WTC11 (cell line): ENCODE data around the gene ANKRD33. TPM values are rescaled to one million over a fixed set of nuclear protein-coding genes. Genes with fewer than 3 reads are reported as not detected.

Source experiments
- CBFB ChIP-seq: sonication (generic); formaldehyde crosslinking; IDR thresholded peaks from 2 replicates; pipeline ENCODE4 v1.8.1; 2022; ENCODE audit warnings: mild to moderate bottlenecking, low read depth, missing genetic modification reagents
- CREM ChIP-seq: sonication (generic); formaldehyde crosslinking; IDR thresholded peaks from 2 replicates; pipeline ENCODE4 v1.8.1; 2022; ENCODE audit warnings: mild to moderate bottlenecking, missing genetic modification reagents, moderate library complexity
- ETV6 ChIP-seq: sonication (generic); formaldehyde crosslinking; IDR thresholded peaks from 2 replicates; pipeline ENCODE4 v1.8.1; 2022; ENCODE audit warnings: mild to moderate bottlenecking, missing genetic modification reagents
- FOXP1 ChIP-seq: sonication (generic); formaldehyde crosslinking; IDR thresholded peaks from 2 replicates; pipeline ENCODE4 v1.8.0; 2022; ENCODE audit warnings: missing genetic modification reagents, mild to moderate bottlenecking, moderate library complexity, borderline replicate concordance
- GTF2I ChIP-seq: fragments of 250-450 bp; sonication (Bioruptor Pico); conservative IDR thresholded peaks from 2 replicates; pipeline ENCODE4 v1.4.0; 2021; ENCODE audit warnings: mild to moderate bottlenecking
- MYBL2 ChIP-seq: sonication (generic); formaldehyde crosslinking; IDR thresholded peaks from 2 replicates; pipeline ENCODE4 v1.8.1; 2023; ENCODE audit warnings: mild to moderate bottlenecking, moderate library complexity, missing genetic modification reagents
- NFE2L1 ChIP-seq: sonication (generic); formaldehyde crosslinking; IDR thresholded peaks from 2 replicates; pipeline ENCODE4 v1.8.1; 2023; ENCODE audit warnings: missing genetic modification reagents
- NFYB ChIP-seq: sonication (generic); formaldehyde crosslinking; conservative IDR thresholded peaks from 2 replicates; pipeline ENCODE4 v1.8.0; 2022; ENCODE audit warnings: low read depth, missing genetic modification reagents
- PRRX2 ChIP-seq: fragments of 250-450 bp; sonication (Bioruptor Pico); IDR thresholded peaks from 2 replicates; pipeline ENCODE4 v1.8.0; 2021; ENCODE audit warnings: mild to moderate bottlenecking
- SMAD4 ChIP-seq: sonication (generic); formaldehyde crosslinking; IDR thresholded peaks from 2 replicates; pipeline ENCODE4 v1.8.0; 2022; ENCODE audit warnings: mild to moderate bottlenecking, missing genetic modification reagents
- TCF7 ChIP-seq: sonication (generic); formaldehyde crosslinking; IDR thresholded peaks from 2 replicates; pipeline ENCODE4 v1.8.0; 2022; ENCODE audit warnings: mild to moderate bottlenecking, low read depth, missing genetic modification reagents, moderate library complexity
- TEAD4 ChIP-seq: sonication (generic); formaldehyde crosslinking; IDR thresholded peaks from 2 replicates; pipeline ENCODE4 v1.8.0; 2022; ENCODE audit warnings: mild to moderate bottlenecking, missing genetic modification reagents
- ZNF121 ChIP-seq: sonication (generic); formaldehyde crosslinking; IDR thresholded peaks from 2 replicates; pipeline ENCODE4 v1.8.0; 2023; ENCODE audit warnings: missing genetic modification reagents
- ZNF263 ChIP-seq: sonication (generic); formaldehyde crosslinking; IDR thresholded peaks from 2 replicates; pipeline ENCODE4 v1.8.1; 2022; ENCODE audit warnings: low read depth, mild to moderate bottlenecking, moderate library complexity, missing genetic modification reagents
- ZNF317 ChIP-seq: sonication (generic); formaldehyde crosslinking; IDR thresholded peaks from 2 replicates; pipeline ENCODE4 v1.8.1; 2023; ENCODE audit warnings: low read depth, mild to moderate bottlenecking, moderate library complexity, missing genetic modification reagents, borderline replicate concordance
- ZNF416 ChIP-seq: fragments of 250-450 bp; sonication (Bioruptor Pico); IDR thresholded peaks from 2 replicates; pipeline ENCODE4 v1.9.0; 2021; ENCODE audit warnings: mild to moderate bottlenecking, inconsistent platforms
- ZNF423 ChIP-seq: fragments of 250-450 bp; sonication (Bioruptor Pico); IDR thresholded peaks from 2 replicates; pipeline ENCODE4 v2.1.2; 2022; ENCODE audit warnings: mild to moderate bottlenecking, moderate library complexity
- ZNF671 ChIP-seq: fragments of 250-450 bp; sonication (Bioruptor Pico); IDR thresholded peaks from 2 replicates; pipeline ENCODE4 v1.8.0; 2021; ENCODE audit warnings: mild to moderate bottlenecking
- total RNA-seq: library from RNA; stranded (reverse); gene quantifications from 3 replicates; pipeline ENCODE4 v1.2.3, GENCODE V29; 2021
- TF ChIP-seq, protein P1 (sequence below): sonication (generic); formaldehyde crosslinking; IDR thresholded peaks from 2 replicates; pipeline ENCODE4 v1.8.1; 2022; ENCODE audit warnings: low read depth, missing genetic modification reagents, borderline replicate concordance
- TF ChIP-seq, protein P2 (sequence below): fragments of 250-450 bp; sonication (Bioruptor Pico); IDR thresholded peaks from 2 replicates; pipeline ENCODE4 v1.9.0; 2021; ENCODE audit warnings: moderate library complexity, mild to moderate bottlenecking, inconsistent platforms, borderline replicate concordance
- TF ChIP-seq, protein P3 (sequence below): sonication (generic); formaldehyde crosslinking; IDR thresholded peaks from 2 replicates; pipeline ENCODE4 v1.8.1; 2022; ENCODE audit warnings: mild to moderate bottlenecking, moderate library complexity, missing genetic modification reagents
- TF ChIP-seq, protein P4 (sequence below): sonication (generic); formaldehyde crosslinking; IDR thresholded peaks from 2 replicates; pipeline ENCODE4 v1.8.1; 2023; ENCODE audit warnings: mild to moderate bottlenecking, moderate library complexity, missing genetic modification reagents
- TF ChIP-seq, protein P5 (sequence below): sonication (generic); formaldehyde crosslinking; conservative IDR thresholded peaks from 2 replicates; pipeline ENCODE4 v1.8.1; 2022; ENCODE audit warnings: mild to moderate bottlenecking, missing genetic modification reagents
- TF ChIP-seq, protein P6 (sequence below): sonication (generic); formaldehyde crosslinking; IDR thresholded peaks from 2 replicates; pipeline ENCODE4 v1.8.1; 2022; ENCODE audit warnings: low read depth, mild to moderate bottlenecking, moderate library complexity, missing genetic modification reagents, borderline replicate concordance
- TF ChIP-seq, protein P7 (sequence below): fragments of 250-450 bp; sonication (Bioruptor Pico); IDR thresholded peaks from 2 replicates; pipeline ENCODE4 v1.9.0; 2021; ENCODE audit warnings: mild to moderate bottlenecking, borderline replicate concordance
- TF ChIP-seq, protein P8 (sequence below): fragments of 250-450 bp; sonication (Bioruptor Pico); IDR thresholded peaks from 2 replicates; pipeline ENCODE4 v1.9.0; 2021; ENCODE audit warnings: mild to moderate bottlenecking

The ANKRD33 gene
- total RNA-seq, 1 experiment from 2014 or later: 1.7 TPM

DNA sequence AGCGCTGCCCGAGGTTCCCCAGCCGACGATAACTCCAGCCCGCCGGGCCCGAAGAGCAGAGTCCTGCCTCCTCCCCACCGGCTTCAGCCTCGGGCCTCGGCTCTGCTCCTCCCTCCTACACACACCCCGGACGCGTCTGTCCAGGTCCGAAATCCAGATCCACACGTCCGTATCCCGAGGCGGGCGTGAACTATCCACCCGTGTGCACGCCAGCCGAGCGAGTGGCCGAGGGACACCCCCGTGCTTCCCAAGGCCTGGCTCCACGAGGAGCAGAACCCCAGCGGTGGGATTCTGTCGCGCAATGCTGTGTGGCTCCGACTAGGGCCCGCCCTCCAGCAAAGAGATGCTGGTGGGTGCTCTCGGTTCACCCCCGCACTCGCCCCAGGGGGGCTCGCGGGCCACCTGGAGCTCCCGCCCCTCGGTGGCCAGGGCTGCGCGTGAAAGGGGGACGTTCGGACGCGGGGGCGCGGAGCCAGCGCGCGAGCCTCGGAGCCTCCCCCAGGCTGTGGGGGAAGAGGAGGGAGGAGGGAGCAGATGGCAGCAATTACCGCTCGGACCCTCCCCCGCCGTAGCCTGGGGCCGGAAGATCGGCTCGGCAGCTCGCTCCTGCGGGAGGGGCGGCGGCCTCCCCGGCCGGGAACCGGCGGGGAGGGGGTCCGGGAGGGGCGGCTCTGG is 18.9 kb upstream of the ANKRD33 start (continued):
- TF ChIP-seq ZNF671 (no peak), FOXP1 (CRISPR knock-in tag) (peak; percentile 62; the same call in 1 of the 2 replicates), ZNF317 (0 out of 2 replicates have a peak, but pooled peaks have one; percentile 26), ZNF423 (peak; percentile 74), MYBL2 (CRISPR knock-in tag) (no peak), TCF7 (no peak), CREM (CRISPR knock-in tag) (0 out of 2 replicates have a peak, but pooled peaks have one; percentile 51), TEAD4 (CRISPR knock-in tag) (no peak), CBFB (no peak), SMAD4 (CRISPR knock-in tag) (no peak), GTF2I (CRISPR knock-in tag) (no peak), NFYB (no peak), ZNF121 (CRISPR knock-in tag) (peak; percentile 95), PRRX2 (CRISPR knock-in tag) (no peak), ZNF263 (CRISPR knock-in tag) (peak; percentile 69; the same call in 1 of the 2 replicates), NFE2L1 (CRISPR knock-in tag) (no peak), ZNF416 (no peak), ETV6 (peak; percentile 25)
- TF ChIP-seq, protein P1, sequence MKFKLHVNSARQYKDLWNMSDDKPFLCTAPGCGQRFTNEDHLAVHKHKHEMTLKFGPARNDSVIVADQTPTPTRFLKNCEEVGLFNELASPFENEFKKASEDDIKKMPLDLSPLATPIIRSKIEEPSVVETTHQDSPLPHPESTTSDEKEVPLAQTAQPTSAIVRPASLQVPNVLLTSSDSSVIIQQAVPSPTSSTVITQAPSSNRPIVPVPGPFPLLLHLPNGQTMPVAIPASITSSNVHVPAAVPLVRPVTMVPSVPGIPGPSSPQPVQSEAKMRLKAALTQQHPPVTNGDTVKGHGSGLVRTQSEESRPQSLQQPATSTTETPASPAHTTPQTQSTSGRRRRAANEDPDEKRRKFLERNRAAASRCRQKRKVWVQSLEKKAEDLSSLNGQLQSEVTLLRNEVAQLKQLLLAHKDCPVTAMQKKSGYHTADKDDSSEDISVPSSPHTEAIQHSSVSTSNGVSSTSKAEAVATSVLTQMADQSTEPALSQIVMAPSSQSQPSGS (CRISPR knock-in tag): no peak
- TF ChIP-seq, protein P2, sequence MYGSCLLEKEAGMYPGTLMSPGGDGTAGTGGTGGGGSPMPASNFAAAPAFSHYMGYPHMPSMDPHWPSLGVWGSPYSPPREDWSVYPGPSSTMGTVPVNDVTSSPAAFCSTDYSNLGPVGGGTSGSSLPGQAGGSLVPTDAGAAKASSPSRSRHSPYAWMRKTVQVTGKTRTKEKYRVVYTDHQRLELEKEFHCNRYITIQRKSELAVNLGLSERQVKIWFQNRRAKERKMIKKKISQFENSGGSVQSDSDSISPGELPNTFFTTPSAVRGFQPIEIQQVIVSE (CRISPR knock-in tag): no peak
- TF ChIP-seq, protein P3, sequence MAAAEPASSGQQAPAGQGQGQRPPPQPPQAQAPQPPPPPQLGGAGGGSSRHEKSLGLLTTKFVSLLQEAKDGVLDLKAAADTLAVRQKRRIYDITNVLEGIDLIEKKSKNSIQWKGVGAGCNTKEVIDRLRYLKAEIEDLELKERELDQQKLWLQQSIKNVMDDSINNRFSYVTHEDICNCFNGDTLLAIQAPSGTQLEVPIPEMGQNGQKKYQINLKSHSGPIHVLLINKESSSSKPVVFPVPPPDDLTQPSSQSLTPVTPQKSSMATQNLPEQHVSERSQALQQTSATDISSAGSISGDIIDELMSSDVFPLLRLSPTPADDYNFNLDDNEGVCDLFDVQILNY (CRISPR knock-in tag): 0 out of 2 replicates have a peak, but pooled peaks have one; percentile 37
- TF ChIP-seq, protein P4, sequence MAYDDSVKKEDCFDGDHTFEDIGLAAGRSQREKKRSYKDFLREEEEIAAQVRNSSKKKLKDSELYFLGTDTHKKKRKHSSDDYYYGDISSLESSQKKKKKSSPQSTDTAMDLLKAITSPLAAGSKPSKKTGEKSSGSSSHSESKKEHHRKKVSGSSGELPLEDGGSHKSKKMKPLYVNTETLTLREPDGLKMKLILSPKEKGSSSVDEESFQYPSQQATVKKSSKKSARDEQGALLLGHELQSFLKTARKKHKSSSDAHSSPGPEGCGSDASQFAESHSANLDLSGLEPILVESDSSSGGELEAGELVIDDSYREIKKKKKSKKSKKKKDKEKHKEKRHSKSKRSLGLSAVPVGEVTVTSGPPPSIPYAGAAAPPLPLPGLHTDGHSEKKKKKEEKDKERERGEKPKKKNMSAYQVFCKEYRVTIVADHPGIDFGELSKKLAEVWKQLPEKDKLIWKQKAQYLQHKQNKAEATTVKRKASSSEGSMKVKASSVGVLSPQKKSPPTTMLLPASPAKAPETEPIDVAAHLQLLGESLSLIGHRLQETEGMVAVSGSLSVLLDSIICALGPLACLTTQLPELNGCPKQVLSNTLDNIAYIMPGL (CRISPR knock-in tag): 0 out of 2 replicates have a peak, but pooled peaks have one; percentile 23
- TF ChIP-seq, protein P5, sequence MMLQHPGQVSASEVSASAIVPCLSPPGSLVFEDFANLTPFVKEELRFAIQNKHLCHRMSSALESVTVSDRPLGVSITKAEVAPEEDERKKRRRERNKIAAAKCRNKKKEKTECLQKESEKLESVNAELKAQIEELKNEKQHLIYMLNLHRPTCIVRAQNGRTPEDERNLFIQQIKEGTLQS (CRISPR knock-in tag): no peak
- TF ChIP-seq, protein P6, sequence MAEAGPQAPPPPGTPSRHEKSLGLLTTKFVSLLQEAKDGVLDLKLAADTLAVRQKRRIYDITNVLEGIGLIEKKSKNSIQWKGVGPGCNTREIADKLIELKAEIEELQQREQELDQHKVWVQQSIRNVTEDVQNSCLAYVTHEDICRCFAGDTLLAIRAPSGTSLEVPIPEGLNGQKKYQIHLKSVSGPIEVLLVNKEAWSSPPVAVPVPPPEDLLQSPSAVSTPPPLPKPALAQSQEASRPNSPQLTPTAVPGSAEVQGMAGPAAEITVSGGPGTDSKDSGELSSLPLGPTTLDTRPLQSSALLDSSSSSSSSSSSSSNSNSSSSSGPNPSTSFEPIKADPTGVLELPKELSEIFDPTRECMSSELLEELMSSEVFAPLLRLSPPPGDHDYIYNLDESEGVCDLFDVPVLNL (CRISPR knock-in tag): no peak
- TF ChIP-seq, protein P7, sequence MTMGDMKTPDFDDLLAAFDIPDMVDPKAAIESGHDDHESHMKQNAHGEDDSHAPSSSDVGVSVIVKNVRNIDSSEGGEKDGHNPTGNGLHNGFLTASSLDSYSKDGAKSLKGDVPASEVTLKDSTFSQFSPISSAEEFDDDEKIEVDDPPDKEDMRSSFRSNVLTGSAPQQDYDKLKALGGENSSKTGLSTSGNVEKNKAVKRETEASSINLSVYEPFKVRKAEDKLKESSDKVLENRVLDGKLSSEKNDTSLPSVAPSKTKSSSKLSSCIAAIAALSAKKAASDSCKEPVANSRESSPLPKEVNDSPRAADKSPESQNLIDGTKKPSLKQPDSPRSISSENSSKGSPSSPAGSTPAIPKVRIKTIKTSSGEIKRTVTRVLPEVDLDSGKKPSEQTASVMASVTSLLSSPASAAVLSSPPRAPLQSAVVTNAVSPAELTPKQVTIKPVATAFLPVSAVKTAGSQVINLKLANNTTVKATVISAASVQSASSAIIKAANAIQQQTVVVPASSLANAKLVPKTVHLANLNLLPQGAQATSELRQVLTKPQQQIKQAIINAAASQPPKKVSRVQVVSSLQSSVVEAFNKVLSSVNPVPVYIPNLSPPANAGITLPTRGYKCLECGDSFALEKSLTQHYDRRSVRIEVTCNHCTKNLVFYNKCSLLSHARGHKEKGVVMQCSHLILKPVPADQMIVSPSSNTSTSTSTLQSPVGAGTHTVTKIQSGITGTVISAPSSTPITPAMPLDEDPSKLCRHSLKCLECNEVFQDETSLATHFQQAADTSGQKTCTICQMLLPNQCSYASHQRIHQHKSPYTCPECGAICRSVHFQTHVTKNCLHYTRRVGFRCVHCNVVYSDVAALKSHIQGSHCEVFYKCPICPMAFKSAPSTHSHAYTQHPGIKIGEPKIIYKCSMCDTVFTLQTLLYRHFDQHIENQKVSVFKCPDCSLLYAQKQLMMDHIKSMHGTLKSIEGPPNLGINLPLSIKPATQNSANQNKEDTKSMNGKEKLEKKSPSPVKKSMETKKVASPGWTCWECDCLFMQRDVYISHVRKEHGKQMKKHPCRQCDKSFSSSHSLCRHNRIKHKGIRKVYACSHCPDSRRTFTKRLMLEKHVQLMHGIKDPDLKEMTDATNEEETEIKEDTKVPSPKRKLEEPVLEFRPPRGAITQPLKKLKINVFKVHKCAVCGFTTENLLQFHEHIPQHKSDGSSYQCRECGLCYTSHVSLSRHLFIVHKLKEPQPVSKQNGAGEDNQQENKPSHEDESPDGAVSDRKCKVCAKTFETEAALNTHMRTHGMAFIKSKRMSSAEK (CRISPR knock-in tag): no peak
- TF ChIP-seq, protein P8, sequence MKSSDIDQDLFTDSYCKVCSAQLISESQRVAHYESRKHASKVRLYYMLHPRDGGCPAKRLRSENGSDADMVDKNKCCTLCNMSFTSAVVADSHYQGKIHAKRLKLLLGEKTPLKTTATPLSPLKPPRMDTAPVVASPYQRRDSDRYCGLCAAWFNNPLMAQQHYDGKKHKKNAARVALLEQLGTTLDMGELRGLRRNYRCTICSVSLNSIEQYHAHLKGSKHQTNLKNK (CRISPR knock-in tag): no peak
